ENCODE data around the gene PTTG1IP. TPM values are rescaled to one million over a fixed set of nuclear protein-coding genes. Genes with fewer than 3 reads are reported as not detected.

Gene PTTG1IP
- total RNA-seq, 3 donors from 2014 or later (not counting 1 experiment from before 2014, with no cell fraction given): 96.8 to 144 (median 126) TPM

DNA sequence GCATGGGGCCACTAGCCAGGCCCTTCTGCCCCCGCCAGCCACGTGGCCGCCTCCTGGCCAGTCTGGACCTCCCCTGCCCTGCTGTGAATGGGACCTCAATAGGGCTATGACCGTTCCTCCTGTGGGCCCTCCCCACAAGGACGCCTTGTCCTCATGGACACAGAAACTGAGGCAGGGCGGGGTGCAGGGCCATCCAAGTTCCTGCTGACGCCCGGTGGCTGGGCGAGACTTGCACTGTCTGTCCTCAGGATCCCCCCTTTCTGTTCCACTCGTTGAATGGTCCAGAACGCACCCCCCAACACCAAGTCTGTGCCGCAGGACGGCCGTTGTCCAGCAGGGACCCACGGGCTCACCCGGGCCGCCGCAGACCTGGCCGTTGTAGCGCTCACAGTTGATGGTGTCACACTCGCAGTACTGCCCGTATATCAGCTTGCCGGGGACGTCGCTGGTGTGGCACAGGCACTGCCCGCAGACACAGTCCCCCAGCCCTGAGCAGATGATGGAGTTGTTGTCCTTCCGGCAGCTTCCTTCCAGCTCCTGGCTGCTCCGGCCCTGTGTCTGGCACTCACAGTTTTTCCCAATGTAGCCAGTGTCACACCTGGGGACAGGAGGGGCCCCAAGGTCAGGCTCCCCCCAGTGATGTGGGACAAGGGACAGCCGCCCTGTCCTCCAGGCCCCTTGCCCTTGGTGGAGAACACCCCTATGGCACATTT is 16.3 kb upstream of the PTTG1IP start:
- no peak for DNase-seq
- peaks cover 54% of the 10 kb centered on the region for H3K4me1 ChIP-seq (ENCODE audit: control insufficient read depth, insufficient read depth, low read length)
- intact Hi-C loops (cut with micrococcal nuclease): loop anchor here (5.0 kb wide), 1 partner anchor 238 kb away; no protein-coding TSS in a partner anchor
- H3K36me3 Mint-ChIP-seq: no peaks in the 10 kb centered on the region
- no peak overlapping the region for H3K4me3 ChIP-seq (ENCODE audit: low read length)
- TF ChIP-seq CTCF (IDR thresholded peaks at IDR 0.05): no peak
- no peak overlapping the region for H3K27ac ChIP-seq (ENCODE audit: low read length)
- H3K4me3 Mint-ChIP-seq: peak overlapping the region; percentile 37
- H3K27ac Mint-ChIP-seq: peak overlapping the region in 1 of 2 donors; percentile 51
- no peaks in the 10 kb centered on the region for H3K27me3 Mint-ChIP-seq (ENCODE audit: low read depth in 2 of 2)
- ATAC-seq: no peak
- peaks cover 27 to 44% of the 10 kb centered on the region in 2 donors for H3K4me1 Mint-ChIP-seq
- peaks cover 92% of the 10 kb centered on the region for H3K36me3 ChIP-seq (ENCODE audit: control insufficient read depth, insufficient read depth, low read length)
- H3K9me3 Mint-ChIP-seq: no peaks in the 10 kb centered on the region
- H3K27me3 ChIP-seq (ENCODE audit: control insufficient read depth, insufficient read depth, low read length): no peaks in the 10 kb centered on the region
- H3K9me3 ChIP-seq (ENCODE audit: control insufficient read depth, insufficient read depth, low read length): no peaks in the 10 kb centered on the region
- 96% methylated on average over 29 of the region's 29 CpGs for WGBS (ENCODE audit: insufficient coverage)

- TF ChIP-seq CTCF (IDR thresholded peaks at IDR 0.05): no peak
- no peaks in the 10 kb centered on the region for H3K27me3 Mint-ChIP-seq (ENCODE audit: low read depth in 2 of 2)
- ATAC-seq (no peak), DNase-seq (no peak)
- H3K36me3 Mint-ChIP-seq: no peaks in the 10 kb centered on the region
- 96% methylated on average over 64 of the region's 64 CpGs for WGBS (ENCODE audit: insufficient coverage)
- Histone ChIP-seq H3K4me1 (ENCODE audit: control insufficient read depth, insufficient read depth, low read length) (peaks cover 45% of the 10 kb centered on the region), H3K27me3 (ENCODE audit: control insufficient read depth, insufficient read depth, low read length) (no peaks in the 10 kb centered on the region), H3K4me3 (ENCODE audit: low read length) (no peak overlapping the region), H3K36me3 (ENCODE audit: control insufficient read depth, insufficient read depth, low read length) (peaks cover 83% of the 10 kb centered on the region), H3K9me3 (ENCODE audit: control insufficient read depth, insufficient read depth, low read length) (no peaks in the 10 kb centered on the region), H3K27ac (ENCODE audit: low read length) (no peak overlapping the region)
- H3K4me3 Mint-ChIP-seq: no peak overlapping the region
- H3K27ac Mint-ChIP-seq: no peak overlapping the region
- intact Hi-C loops (cut with micrococcal nuclease): no loop called here
- no peaks in the 10 kb centered on the region for H3K9me3 Mint-ChIP-seq
- H3K4me1 Mint-ChIP-seq: peaks cover 25 to 48% of the 10 kb centered on the region in 2 donors
Observed at GRCh38 chr21:44888581-44889550, 15.4 kb upstream of the PTTG1IP start.

- no peak overlapping the region for H3K4me3 Mint-ChIP-seq
- Histone ChIP-seq H3K36me3 (ENCODE audit: control insufficient read depth, insufficient read depth, low read length) (peaks cover 75% of the 10 kb centered on the region), H3K27me3 (ENCODE audit: control insufficient read depth, insufficient read depth, low read length) (no peaks in the 10 kb centered on the region), H3K27ac (ENCODE audit: low read length) (no peak overlapping the region), H3K4me3 (ENCODE audit: low read length) (no peak overlapping the region), H3K4me1 (ENCODE audit: control insufficient read depth, insufficient read depth, low read length) (peaks cover 41% of the 10 kb centered on the region), H3K9me3 (ENCODE audit: control insufficient read depth, insufficient read depth, low read length) (no peaks in the 10 kb centered on the region)
- no peaks in the 10 kb centered on the region for H3K27me3 Mint-ChIP-seq (ENCODE audit: low read depth in 2 of 2)
- peak overlapping the region; percentile 43 to 64 for H3K27ac Mint-ChIP-seq
- intact Hi-C loops (cut with micrococcal nuclease): no loop called here
- no peaks in the 10 kb centered on the region for H3K9me3 Mint-ChIP-seq
- ATAC-seq (no peak), DNase-seq (no peak)
- H3K36me3 Mint-ChIP-seq: no peaks in the 10 kb centered on the region
- TF ChIP-seq CTCF (IDR thresholded peaks at IDR 0.05): no peak
- peaks cover 16 to 39% of the 10 kb centered on the region in 2 donors for H3K4me1 Mint-ChIP-seq
- WGBS (ENCODE audit: insufficient coverage): 96% methylated on average over 24 of the region's 24 CpGs
Observed at GRCh38 chr21:44887807-44888580, 14.5 kb upstream of the PTTG1IP start.

Measured in natural killer cell (primary cell).